ENCODE measurements around the gene ADGRV1. TPM values are rescaled to one million over a fixed set of nuclear protein-coding genes. Genes with fewer than 3 reads are reported as not detected.
A peak's percentile ranks its signal among the peaks of the same experiment; 100 is the strongest.

The ADGRV1 gene
- total and polyA plus RNA-seq, 8 donors, result 12.5 to 36.4 (median 16.9) TPM

DNA sequence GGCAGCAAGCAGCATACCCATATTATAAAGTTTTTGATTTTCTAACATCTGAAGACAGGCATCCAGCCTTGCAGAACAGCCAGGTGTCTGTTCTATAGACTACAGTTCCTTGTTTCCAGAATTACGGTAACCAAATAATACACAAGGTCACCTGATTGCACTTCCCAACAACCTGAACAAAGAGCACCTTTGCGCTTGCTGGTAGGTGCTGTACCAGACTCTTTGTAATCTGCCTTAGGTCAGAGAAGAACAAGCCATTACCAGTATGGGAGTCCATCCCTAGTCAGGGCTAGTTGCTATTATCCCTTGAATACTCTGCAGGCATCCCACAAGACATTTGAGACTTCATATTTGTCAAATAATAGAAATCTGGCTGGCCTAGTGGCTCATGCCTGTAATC lies 568.3 kb downstream of the ADGRV1 start:
- Histone ChIP-seq H3K27ac (peak overlapping the region; percentile 49 to 71), H3K36me3 (no peaks in the 10 kb centered on the region), H3K27me3 (no peaks in the 10 kb centered on the region), H3K4me1 (peaks cover 20 to 52% of the 10 kb centered on the region in 2 donors), H3K9me3 (no peaks in the 10 kb centered on the region), H3K4me3 (no peak overlapping the region)
- ATAC-seq (peak; percentile 34), DNase-seq (no peak)
- TF ChIP-seq, protein P1, sequence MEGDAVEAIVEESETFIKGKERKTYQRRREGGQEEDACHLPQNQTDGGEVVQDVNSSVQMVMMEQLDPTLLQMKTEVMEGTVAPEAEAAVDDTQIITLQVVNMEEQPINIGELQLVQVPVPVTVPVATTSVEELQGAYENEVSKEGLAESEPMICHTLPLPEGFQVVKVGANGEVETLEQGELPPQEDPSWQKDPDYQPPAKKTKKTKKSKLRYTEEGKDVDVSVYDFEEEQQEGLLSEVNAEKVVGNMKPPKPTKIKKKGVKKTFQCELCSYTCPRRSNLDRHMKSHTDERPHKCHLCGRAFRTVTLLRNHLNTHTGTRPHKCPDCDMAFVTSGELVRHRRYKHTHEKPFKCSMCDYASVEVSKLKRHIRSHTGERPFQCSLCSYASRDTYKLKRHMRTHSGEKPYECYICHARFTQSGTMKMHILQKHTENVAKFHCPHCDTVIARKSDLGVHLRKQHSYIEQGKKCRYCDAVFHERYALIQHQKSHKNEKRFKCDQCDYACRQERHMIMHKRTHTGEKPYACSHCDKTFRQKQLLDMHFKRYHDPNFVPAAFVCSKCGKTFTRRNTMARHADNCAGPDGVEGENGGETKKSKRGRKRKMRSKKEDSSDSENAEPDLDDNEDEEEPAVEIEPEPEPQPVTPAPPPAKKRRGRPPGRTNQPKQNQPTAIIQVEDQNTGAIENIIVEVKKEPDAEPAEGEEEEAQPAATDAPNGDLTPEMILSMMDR (IDR thresholded peaks at IDR 0.05), result no peak
- intact Hi-C loops (cut with DNase I), result no loop called here

DNA sequence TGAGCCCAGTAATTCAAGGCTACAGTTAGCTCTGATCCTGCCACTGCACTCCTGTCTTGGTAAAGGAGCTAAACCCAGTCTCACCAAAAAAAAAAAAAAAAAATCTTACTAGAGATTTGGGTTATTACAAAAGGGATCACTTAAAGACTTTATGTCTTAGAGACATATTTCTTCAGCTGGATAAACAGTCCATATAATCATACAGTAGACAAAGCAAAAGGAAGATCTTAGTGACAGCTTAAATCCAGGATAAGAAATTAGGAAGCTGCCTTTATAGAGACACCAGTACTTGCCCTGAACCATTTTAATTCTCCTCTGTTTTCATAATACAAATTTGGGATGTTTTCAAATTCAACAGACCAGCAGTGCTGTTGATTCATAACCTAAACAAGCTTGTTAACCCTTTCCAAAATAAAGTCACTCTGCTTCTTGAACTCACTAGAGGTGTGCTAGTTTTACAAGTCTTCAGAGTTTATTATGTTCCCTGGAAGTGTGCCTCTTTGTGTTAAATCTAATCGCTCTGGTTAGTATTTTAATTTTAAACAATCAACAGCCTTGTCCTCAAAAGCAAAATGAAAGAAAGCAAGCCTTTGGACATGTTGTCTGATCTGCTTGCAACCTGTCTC lies 569.0 kb downstream of the ADGRV1 start:
- intact Hi-C loops (cut with DNase I), result no loop called here
- TF ChIP-seq, protein P1 (IDR thresholded peaks at IDR 0.05), result no peak
- ATAC-seq (peak; percentile 14), DNase-seq (no peak)
- no peaks in the 10 kb centered on the region for H3K36me3 ChIP-seq
- no peaks in the 10 kb centered on the region for H3K27me3 ChIP-seq
- H3K4me1 ChIP-seq, result peaks cover 20 to 46% of the 10 kb centered on the region in 2 donors
- peak overlapping the region; percentile 49 to 71 for H3K27ac ChIP-seq
- no peak overlapping the region for H3K4me3 ChIP-seq
- no peaks in the 10 kb centered on the region for H3K9me3 ChIP-seq

DNA sequence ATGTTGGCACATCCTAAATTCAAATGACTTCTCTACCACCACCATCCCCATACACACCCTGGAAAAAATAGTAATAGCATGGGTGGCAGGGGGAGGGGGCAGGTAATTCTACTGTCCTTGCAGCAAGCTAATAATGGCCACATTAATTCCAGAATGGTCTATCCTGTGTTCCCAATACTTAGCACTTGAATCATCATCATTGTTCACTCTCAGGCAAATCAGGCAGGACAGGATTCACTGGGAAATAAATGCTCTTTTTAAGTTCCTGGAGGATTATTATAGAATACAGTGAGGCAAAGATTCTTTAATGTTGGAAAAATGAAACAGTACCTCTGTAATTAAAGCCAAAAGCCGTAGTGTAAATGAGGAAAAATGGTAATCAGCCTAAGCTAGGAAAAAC lies 570.0 kb downstream of the ADGRV1 start:
- peaks cover 20 to 37% of the 10 kb centered on the region in 2 donors for H3K4me1 ChIP-seq
- TF ChIP-seq, protein P1 (IDR thresholded peaks at IDR 0.05), result no peak
- no peaks in the 10 kb centered on the region for H3K36me3 ChIP-seq
- ATAC-seq (no peak), DNase-seq (no peak)
- no peaks in the 10 kb centered on the region for H3K9me3 ChIP-seq
- no peak overlapping the region for H3K27ac ChIP-seq
- intact Hi-C loops (cut with DNase I), result no loop called here
- H3K4me3 ChIP-seq, result no peak overlapping the region
- no peaks in the 10 kb centered on the region for H3K27me3 ChIP-seq

DNA sequence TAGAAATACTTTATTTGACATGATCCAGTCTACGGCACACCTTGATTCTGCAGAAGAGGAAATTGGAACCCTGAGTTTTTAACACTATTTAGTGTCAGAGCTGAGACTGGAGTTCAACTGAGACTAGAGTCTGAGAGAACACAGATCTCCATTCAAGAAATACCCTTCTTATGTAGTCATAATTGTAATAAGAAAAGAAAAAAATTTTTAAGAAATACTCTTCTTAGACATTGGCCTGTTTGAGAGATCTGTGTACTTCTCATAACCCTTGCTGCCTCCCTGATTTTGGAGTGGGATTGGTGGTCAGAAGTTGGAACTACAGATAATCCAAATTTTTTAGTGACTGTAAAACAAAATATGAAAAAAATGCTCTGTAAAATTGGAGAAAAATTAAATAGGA lies 571.2 kb downstream of the ADGRV1 start:
- ATAC-seq, result no peak
- H3K4me3 ChIP-seq, result no peak overlapping the region
- intact Hi-C loops (cut with DNase I), result no loop called here

DNA sequence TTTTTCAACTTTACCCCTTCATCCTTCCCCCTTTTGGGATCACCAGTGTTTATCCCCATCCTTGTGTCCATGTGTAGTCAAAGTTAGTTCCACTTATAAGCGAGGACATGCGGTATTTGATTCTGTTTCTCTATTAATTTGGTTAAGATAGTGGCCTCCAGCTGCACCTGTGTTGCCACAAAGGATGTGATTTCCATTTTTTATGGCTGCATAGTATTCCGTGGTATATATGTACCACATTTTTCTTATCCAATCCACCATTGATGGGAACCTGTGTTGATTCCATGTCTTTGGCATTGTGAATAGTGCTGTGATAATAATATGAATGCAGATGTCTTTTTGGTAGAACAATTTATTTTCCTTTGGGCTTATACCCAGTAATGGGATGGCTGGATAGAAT lies 572.2 kb downstream of the ADGRV1 start:
- no peak overlapping the region for H3K27ac ChIP-seq
- intact Hi-C loops (cut with DNase I), result no loop called here
- TF ChIP-seq, protein P1 (IDR thresholded peaks at IDR 0.05), result no peak

More for the DNA sequence above, 571.2 kb downstream of the ADGRV1 start:
- Histone ChIP-seq H3K27ac (no peak overlapping the region), H3K4me1 (peaks cover 20 to 26% of the 10 kb centered on the region in 2 donors), H3K9me3 (no peaks in the 10 kb centered on the region), H3K27me3 (no peaks in the 10 kb centered on the region), H3K36me3 (no peaks in the 10 kb centered on the region)
- TF ChIP-seq, protein P1 (IDR thresholded peaks at IDR 0.05), result no peak
- no peak for DNase-seq

More for the DNA sequence above, 572.2 kb downstream of the ADGRV1 start:
- no peak for DNase-seq
- Histone ChIP-seq H3K27me3 (no peaks in the 10 kb centered on the region), H3K4me1 (peaks cover 19 to 22% of the 10 kb centered on the region in 2 donors), H3K4me3 (no peak overlapping the region), H3K9me3 (no peaks in the 10 kb centered on the region), H3K36me3 (no peaks in the 10 kb centered on the region)
- ATAC-seq, result no peak
